Left ventricle myocardium inferior (tissue), 1 donor: Measurements from ENCODE around the gene ALDH16A1. TPM values are rescaled to one million over a fixed set of nuclear protein-coding genes. Genes with fewer than 3 reads are reported as not detected.

Experiments used
- DNase-seq: peaks from one replicate; pipeline ENCODE4 v3.0.0-alpha.2; 2020
- H3K27ac ChIP-seq: fragments of 200-600 bp; replicated peaks from 2 replicates; pipeline ENCODE4 v1.8.0; 2021
- H3K27me3 ChIP-seq: fragments of 200-600 bp; 2 replicates; pipeline ENCODE4 v1.8.0; 2021; ENCODE audit warnings: low read depth
- H3K36me3 ChIP-seq: fragments of 200-600 bp; 2 replicates; pipeline ENCODE4 v1.8.0; 2021
- H3K4me1 ChIP-seq: fragments of 200-600 bp; 2 replicates; pipeline ENCODE4 v1.8.0; 2021
- H3K4me3 ChIP-seq: fragments of 200-600 bp; 2 replicates; pipeline ENCODE4 v1.8.0; 2021; ENCODE audit warnings: mild to moderate bottlenecking, moderate library complexity
- H3K9me3 ChIP-seq: fragments of 200-600 bp; replicated peaks from 2 replicates; pipeline ENCODE4 v1.8.0; 2021
- intact Hi-C: fragments of 100-400 bp; cut with micrococcal nuclease; formaldehyde crosslinking; loops from one replicate; pipeline ENCODE4 v1.11.0; 2022
- total RNA-seq: library from RNA; stranded (reverse); fragmentation: NEBNext Ultra II Directional; extraction: Animal tissue kit (Norgen Biotek cat#: 25700); gene quantifications from one replicate; pipeline ENCODE4 v1.2.1, GENCODE V29; 2021
- TF ChIP-seq, protein P1 (sequence below): fragments of 200-600 bp; IDR thresholded peaks from 2 replicates; pipeline ENCODE4 v1.8.0; 2021; ENCODE audit warnings: antibody characterized with exemption, mild to moderate bottlenecking, borderline replicate concordance
- donor health status: DM: no; HTN: yes; CAD: no; lungs with severe emphysema.

ALDH16A1 gene
- total RNA-seq, 1 donor from 2014 or later = 9.6 TPM

GRCh38 chr19:49421039-49421877 is 31.8 kb upstream of the ALDH16A1 start:
- H3K27me3 ChIP-seq = peaks cover 100% of the 10 kb centered on the region

GRCh38 chr19:49421878-49422202 is 31.2 kb upstream of the ALDH16A1 start:
- Histone ChIP-seq H3K4me3 (peak overlapping the region; percentile 56), H3K36me3 (no peaks in the 10 kb centered on the region), H3K9me3 (no peaks in the 10 kb centered on the region), H3K27me3 (peaks cover 100% of the 10 kb centered on the region), H3K27ac (no peak overlapping the region), H3K4me1 (peaks cover 41% of the 10 kb centered on the region)
- TF ChIP-seq, protein P1, sequence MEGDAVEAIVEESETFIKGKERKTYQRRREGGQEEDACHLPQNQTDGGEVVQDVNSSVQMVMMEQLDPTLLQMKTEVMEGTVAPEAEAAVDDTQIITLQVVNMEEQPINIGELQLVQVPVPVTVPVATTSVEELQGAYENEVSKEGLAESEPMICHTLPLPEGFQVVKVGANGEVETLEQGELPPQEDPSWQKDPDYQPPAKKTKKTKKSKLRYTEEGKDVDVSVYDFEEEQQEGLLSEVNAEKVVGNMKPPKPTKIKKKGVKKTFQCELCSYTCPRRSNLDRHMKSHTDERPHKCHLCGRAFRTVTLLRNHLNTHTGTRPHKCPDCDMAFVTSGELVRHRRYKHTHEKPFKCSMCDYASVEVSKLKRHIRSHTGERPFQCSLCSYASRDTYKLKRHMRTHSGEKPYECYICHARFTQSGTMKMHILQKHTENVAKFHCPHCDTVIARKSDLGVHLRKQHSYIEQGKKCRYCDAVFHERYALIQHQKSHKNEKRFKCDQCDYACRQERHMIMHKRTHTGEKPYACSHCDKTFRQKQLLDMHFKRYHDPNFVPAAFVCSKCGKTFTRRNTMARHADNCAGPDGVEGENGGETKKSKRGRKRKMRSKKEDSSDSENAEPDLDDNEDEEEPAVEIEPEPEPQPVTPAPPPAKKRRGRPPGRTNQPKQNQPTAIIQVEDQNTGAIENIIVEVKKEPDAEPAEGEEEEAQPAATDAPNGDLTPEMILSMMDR = no peak
- intact Hi-C loops = no loop called here
- DNase-seq = no peak

More at GRCh38 chr19:49421039-49421877, 31.8 kb upstream of the ALDH16A1 start:
- H3K4me1 ChIP-seq = peaks cover 39% of the 10 kb centered on the region
- peak overlapping the region; percentile 56 for H3K4me3 ChIP-seq
- H3K36me3 ChIP-seq = no peaks in the 10 kb centered on the region
- TF ChIP-seq, protein P1 = no peak
- intact Hi-C loops = no loop called here
- peak; percentile 71 for DNase-seq
- no peaks in the 10 kb centered on the region for H3K9me3 ChIP-seq
- no peak overlapping the region for H3K27ac ChIP-seq

DNA sequence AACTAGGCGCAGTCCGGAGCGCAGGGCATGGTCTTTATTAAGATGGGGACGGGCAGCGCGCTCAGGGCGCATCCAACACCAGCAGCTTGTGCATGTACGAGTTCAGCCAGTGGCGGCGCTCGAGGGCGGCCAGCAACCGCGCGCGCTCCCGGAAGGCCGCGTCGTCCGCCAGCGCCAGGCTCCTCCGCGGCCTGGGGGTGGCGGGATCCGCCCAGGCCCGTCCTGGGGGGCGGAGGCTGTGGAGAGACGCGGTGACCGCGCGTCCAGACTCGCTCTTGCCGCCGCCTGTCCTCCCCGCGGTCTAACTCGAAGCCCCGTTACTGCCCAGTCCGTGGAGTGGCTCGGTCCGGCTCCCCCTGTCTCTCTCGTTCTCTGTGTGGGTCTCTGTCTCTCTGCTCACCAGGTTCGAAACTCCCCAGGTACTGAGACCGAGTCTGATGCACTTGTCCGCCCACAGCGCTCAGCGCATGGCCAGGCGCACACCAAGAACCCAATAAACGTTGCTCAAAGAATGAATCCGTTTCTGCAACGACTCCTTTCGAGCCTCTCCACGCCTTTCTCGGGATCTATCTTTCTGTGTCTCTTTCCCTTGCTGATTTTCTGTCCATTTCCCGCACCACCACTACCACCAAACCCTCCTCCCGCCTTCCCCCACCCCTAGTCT is 30.5 kb upstream of the ALDH16A1 start:
- intact Hi-C loops = no loop called here
- Histone ChIP-seq H3K4me3 (peak overlapping the region; percentile 56), H3K9me3 (no peaks in the 10 kb centered on the region), H3K36me3 (no peaks in the 10 kb centered on the region), H3K27ac (no peak overlapping the region), H3K4me1 (peaks cover 41% of the 10 kb centered on the region), H3K27me3 (peaks cover 100% of the 10 kb centered on the region)
- DNase-seq = peak; percentile 38
- TF ChIP-seq, protein P1 = peak; percentile 63

- Histone ChIP-seq H3K27me3 (peaks cover 100% of the 10 kb centered on the region), H3K36me3 (no peaks in the 10 kb centered on the region), H3K27ac (no peak within 1 kb of the TSS), H3K9me3 (no peaks in the 10 kb centered on the region), H3K4me3 (peak within 1 kb of the TSS; percentile 56), H3K4me1 (peaks cover 48% of the 10 kb centered on the region)
- intact Hi-C loops = no loop called here
- TF ChIP-seq, protein P1 = no peak
- DNase-seq = no peak
These were observed 29.7 kb upstream of the ALDH16A1 start, which contains the start of gene PTH2 for GRCh38 chr19:49423071-49423984. PTH2 (minus strand) TSS chr19:49423441; CDS start chr19:49423339, 102 bp downstream.

- peaks cover 53% of the 10 kb centered on the region for H3K4me1 ChIP-seq
- H3K36me3 ChIP-seq = no peaks in the 10 kb centered on the region
- TF ChIP-seq, protein P1 = no peak
- H3K4me3 ChIP-seq = no peak overlapping the region
- H3K27ac ChIP-seq = no peak overlapping the region
- intact Hi-C loops = no loop called here
- DNase-seq = no peak
- H3K9me3 ChIP-seq = no peaks in the 10 kb centered on the region
- peaks cover 100% of the 10 kb centered on the region for H3K27me3 ChIP-seq
These were observed 29.1 kb upstream of the ALDH16A1 start for GRCh38 chr19:49423985-49424303.
